ENCODE results near the gene LMO1.

DNA sequence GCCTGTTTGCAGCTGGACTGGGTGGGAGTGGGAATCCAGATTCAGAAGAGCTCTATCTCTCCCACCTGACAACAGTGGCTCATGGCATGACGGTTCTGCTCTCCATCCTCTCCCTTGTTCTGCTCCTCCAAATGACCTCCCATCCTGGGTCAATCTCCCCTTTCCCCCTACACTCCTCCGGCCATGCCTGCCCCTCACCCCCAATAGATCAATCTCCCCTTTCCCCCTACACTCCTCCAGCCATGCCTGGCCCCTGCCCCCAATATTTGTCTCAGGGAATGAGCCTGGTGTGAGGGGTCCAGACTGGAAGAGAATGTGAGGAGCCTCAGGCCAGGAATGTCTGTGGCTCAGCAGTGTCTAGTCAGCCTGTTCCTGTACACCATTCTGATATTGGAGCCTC lies 64.0 kb downstream of the LMO1 start:
- no peak for TF ChIP-seq POLR2AphosphoS5 (IDR thresholded peaks at IDR 0.05)
- TF ChIP-seq, protein P1, sequence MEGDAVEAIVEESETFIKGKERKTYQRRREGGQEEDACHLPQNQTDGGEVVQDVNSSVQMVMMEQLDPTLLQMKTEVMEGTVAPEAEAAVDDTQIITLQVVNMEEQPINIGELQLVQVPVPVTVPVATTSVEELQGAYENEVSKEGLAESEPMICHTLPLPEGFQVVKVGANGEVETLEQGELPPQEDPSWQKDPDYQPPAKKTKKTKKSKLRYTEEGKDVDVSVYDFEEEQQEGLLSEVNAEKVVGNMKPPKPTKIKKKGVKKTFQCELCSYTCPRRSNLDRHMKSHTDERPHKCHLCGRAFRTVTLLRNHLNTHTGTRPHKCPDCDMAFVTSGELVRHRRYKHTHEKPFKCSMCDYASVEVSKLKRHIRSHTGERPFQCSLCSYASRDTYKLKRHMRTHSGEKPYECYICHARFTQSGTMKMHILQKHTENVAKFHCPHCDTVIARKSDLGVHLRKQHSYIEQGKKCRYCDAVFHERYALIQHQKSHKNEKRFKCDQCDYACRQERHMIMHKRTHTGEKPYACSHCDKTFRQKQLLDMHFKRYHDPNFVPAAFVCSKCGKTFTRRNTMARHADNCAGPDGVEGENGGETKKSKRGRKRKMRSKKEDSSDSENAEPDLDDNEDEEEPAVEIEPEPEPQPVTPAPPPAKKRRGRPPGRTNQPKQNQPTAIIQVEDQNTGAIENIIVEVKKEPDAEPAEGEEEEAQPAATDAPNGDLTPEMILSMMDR (IDR thresholded peaks at IDR 0.05 in 8 of 11, conservative IDR thresholded peaks at IDR 0.05 in 3 of 11) = no peak
